Neural cell (in vitro differentiated cells): ENCODE results near the gene INSRR. TPM values are rescaled to one million over a fixed set of nuclear protein-coding genes. Genes with fewer than 3 reads are reported as not detected.

Source experiments
- H2AFZ ChIP-seq: fragments of 200-600, 300-800 bp; sonication (generic), shearing (Covaris generic); 2 replicates; pipeline ENCODE4 v1.6.0; 2014; ENCODE audit warnings: low read depth, mild to moderate bottlenecking, antibody characterized with exemption, low read length, moderate library complexity
- H3F3A ChIP-seq: fragments of 200-600 bp; shearing (Covaris generic); 2 replicates; pipeline ENCODE4 v1.6.1; 2016; ENCODE audit warnings: mild to moderate bottlenecking, moderate library complexity, mixed read lengths, antibody characterized with exemption, low read length; ENCODE audit not compliant: insufficient read depth, poor library complexity, severe bottlenecking
- H3K27ac ChIP-seq: fragments of 200-600, 300-800 bp; sonication (generic), shearing (Covaris generic); 2 replicates; pipeline ENCODE4 v1.5.1; 2014; ENCODE audit warnings: mild to moderate bottlenecking, low read length, moderate library complexity
- H3K27me3 ChIP-seq: fragments of 300-800, 200-600 bp; sonication (generic), shearing (Covaris generic); 2 replicates; pipeline ENCODE4 v1.6.0; 2014; ENCODE audit warnings: mild to moderate bottlenecking, low read depth, low read length, moderate library complexity; ENCODE audit not compliant: insufficient read depth
- H3K36me3 ChIP-seq: fragments of 300-800, 200-600 bp; sonication (generic), shearing (Covaris generic); 2 replicates; pipeline ENCODE4 v1.5.1; 2014; ENCODE audit warnings: mild to moderate bottlenecking, antibody characterized with exemption, low read length, moderate library complexity; ENCODE audit not compliant: insufficient read depth
- H3K4me2 ChIP-seq: fragments of 300-800, 200-600 bp; sonication (generic), shearing (Covaris generic); 2 replicates; pipeline ENCODE4 v1.6.0; 2014; ENCODE audit warnings: mild to moderate bottlenecking, low read length
- H3K4me3 ChIP-seq: fragments of 300-800, 200-600 bp; sonication (generic), shearing (Covaris generic); 2 replicates; pipeline ENCODE4 v1.5.1; 2014; ENCODE audit warnings: mild to moderate bottlenecking, low read length, moderate library complexity
- H3K79me2 ChIP-seq: fragments of 200-600 bp; shearing (Covaris generic); replicated peaks from 2 replicates; pipeline ENCODE4 v1.6.0; 2014; ENCODE audit warnings: mild to moderate bottlenecking, low read length, moderate library complexity; ENCODE audit not compliant: insufficient read depth
- H3K9ac ChIP-seq: fragments of 300-800, 200-600 bp; sonication (generic), shearing (Covaris generic); 2 replicates; pipeline ENCODE4 v1.6.1; 2016; ENCODE audit warnings: mild to moderate bottlenecking, low read length, mixed read lengths
- H3K9me2 ChIP-seq: fragments of 200-600 bp; shearing (Covaris generic); 2 replicates; pipeline ENCODE4 v1.6.1; 2016; ENCODE audit warnings: mild to moderate bottlenecking, low read length, mixed read lengths; ENCODE audit not compliant: insufficient read depth
- H3K9me3 ChIP-seq: fragments of 200-600, 300-800 bp; sonication (generic), shearing (Covaris generic); 2 replicates; pipeline ENCODE4 v1.6.1; 2016; ENCODE audit warnings: mild to moderate bottlenecking, mixed run types, low read length, moderate library complexity, mixed read lengths
- H4K20me1 ChIP-seq: fragments of 200-600 bp; shearing (Covaris generic); 2 replicates; pipeline ENCODE4 v1.6.1; 2016; ENCODE audit warnings: mild to moderate bottlenecking, mixed run types; ENCODE audit not compliant: insufficient read depth
- EP300 ChIP-seq: fragments of 450-650 bp; conservative IDR thresholded peaks from 2 replicates; pipeline ENCODE4 v1.6.1; 2014; ENCODE audit warnings: antibody characterized with exemption, mild to moderate bottlenecking, moderate library complexity; ENCODE audit not compliant: poor library complexity, severe bottlenecking
- EZH2 ChIP-seq: fragments of 200-600, 300-800 bp; shearing (Covaris generic), sonication (generic); IDR thresholded peaks from 2 replicates; pipeline ENCODE4 v1.6.1; 2014; ENCODE audit warnings: antibody characterized with exemption, low read length, borderline replicate concordance, mild to moderate bottlenecking; ENCODE audit not compliant: insufficient read depth, poor library complexity, severe bottlenecking
- MXI1 ChIP-seq: fragments of 450-650 bp; conservative IDR thresholded peaks from 2 replicates; pipeline ENCODE4 v1.6.1; 2014; ENCODE audit warnings: antibody characterized with exemption, mild to moderate bottlenecking; ENCODE audit not compliant: poor library complexity, severe bottlenecking
- POLR2AphosphoS5 ChIP-seq: IDR thresholded peaks from 2 replicates; pipeline ENCODE4 v1.6.1; 2012
- RAD21 ChIP-seq: fragments of 450-650 bp; conservative IDR thresholded peaks from 2 replicates; pipeline ENCODE4 v1.6.1; 2014; ENCODE audit warnings: antibody characterized with exemption, mild to moderate bottlenecking, moderate library complexity
- SMC3 ChIP-seq: fragments of 450-650 bp; conservative IDR thresholded peaks from 2 replicates; pipeline ENCODE4 v1.6.1; 2014; ENCODE audit warnings: antibody characterized with exemption, mild to moderate bottlenecking, moderate library complexity; ENCODE audit not compliant: poor library complexity
- TAF1 ChIP-seq: IDR thresholded peaks from 2 replicates; pipeline ENCODE4 v1.6.1; 2012; ENCODE audit warnings: low read depth
- polyA plus RNA-seq: library from polyadenylated mRNA; depleted of rRNA; stranded (reverse); fragments of >200 nt; gene quantifications from 2 replicates; pipeline ENCODE4 v1.2.3, GENCODE V29; 2014
- TF ChIP-seq, protein P1 (sequence below): IDR thresholded peaks from 2 replicates; pipeline ENCODE4 v1.6.1; 2012; ENCODE audit warnings: borderline replicate concordance
- TF ChIP-seq, protein P2 (sequence below): fragments of 450-650 bp; IDR thresholded peaks from 2 replicates; pipeline ENCODE4 v1.5.1; 2014; ENCODE audit warnings: antibody characterized with exemption, mild to moderate bottlenecking, moderate library complexity; ENCODE audit not compliant: poor library complexity, severe bottlenecking

INSRR gene
- polyA plus RNA-seq, 1 donor from 2014 or later = 3.0 TPM

GRCh38 chr1:156854634-156855033 is 4.3 kb downstream of the INSRR start:
- peaks cover 22% of the 10 kb centered on the region for H3K27me3 ChIP-seq
- H3K36me3 ChIP-seq = no peaks in the 10 kb centered on the region
- no peaks in the 10 kb centered on the region for H3K79me2 ChIP-seq
- no peak overlapping the region for H3K4me3 ChIP-seq
- H3K9ac ChIP-seq = no peak overlapping the region
- H3F3A ChIP-seq = no peaks in the 10 kb centered on the region
- H3K9me3 ChIP-seq = no peaks in the 10 kb centered on the region
- no peak overlapping the region for H3K4me2 ChIP-seq
- H4K20me1 ChIP-seq = no peaks in the 10 kb centered on the region
- H2AFZ ChIP-seq = no peak overlapping the region
- TF ChIP-seq EZH2 (no peak), POLR2AphosphoS5 (no peak), TAF1 (no peak), SMC3 (no peak), RAD21 (no peak), MXI1 (no peak), EP300 (no peak)
- TF ChIP-seq, protein P1, sequence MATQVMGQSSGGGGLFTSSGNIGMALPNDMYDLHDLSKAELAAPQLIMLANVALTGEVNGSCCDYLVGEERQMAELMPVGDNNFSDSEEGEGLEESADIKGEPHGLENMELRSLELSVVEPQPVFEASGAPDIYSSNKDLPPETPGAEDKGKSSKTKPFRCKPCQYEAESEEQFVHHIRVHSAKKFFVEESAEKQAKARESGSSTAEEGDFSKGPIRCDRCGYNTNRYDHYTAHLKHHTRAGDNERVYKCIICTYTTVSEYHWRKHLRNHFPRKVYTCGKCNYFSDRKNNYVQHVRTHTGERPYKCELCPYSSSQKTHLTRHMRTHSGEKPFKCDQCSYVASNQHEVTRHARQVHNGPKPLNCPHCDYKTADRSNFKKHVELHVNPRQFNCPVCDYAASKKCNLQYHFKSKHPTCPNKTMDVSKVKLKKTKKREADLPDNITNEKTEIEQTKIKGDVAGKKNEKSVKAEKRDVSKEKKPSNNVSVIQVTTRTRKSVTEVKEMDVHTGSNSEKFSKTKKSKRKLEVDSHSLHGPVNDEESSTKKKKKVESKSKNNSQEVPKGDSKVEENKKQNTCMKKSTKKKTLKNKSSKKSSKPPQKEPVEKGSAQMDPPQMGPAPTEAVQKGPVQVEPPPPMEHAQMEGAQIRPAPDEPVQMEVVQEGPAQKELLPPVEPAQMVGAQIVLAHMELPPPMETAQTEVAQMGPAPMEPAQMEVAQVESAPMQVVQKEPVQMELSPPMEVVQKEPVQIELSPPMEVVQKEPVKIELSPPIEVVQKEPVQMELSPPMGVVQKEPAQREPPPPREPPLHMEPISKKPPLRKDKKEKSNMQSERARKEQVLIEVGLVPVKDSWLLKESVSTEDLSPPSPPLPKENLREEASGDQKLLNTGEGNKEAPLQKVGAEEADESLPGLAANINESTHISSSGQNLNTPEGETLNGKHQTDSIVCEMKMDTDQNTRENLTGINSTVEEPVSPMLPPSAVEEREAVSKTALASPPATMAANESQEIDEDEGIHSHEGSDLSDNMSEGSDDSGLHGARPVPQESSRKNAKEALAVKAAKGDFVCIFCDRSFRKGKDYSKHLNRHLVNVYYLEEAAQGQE = no peak
- TF ChIP-seq, protein P2, sequence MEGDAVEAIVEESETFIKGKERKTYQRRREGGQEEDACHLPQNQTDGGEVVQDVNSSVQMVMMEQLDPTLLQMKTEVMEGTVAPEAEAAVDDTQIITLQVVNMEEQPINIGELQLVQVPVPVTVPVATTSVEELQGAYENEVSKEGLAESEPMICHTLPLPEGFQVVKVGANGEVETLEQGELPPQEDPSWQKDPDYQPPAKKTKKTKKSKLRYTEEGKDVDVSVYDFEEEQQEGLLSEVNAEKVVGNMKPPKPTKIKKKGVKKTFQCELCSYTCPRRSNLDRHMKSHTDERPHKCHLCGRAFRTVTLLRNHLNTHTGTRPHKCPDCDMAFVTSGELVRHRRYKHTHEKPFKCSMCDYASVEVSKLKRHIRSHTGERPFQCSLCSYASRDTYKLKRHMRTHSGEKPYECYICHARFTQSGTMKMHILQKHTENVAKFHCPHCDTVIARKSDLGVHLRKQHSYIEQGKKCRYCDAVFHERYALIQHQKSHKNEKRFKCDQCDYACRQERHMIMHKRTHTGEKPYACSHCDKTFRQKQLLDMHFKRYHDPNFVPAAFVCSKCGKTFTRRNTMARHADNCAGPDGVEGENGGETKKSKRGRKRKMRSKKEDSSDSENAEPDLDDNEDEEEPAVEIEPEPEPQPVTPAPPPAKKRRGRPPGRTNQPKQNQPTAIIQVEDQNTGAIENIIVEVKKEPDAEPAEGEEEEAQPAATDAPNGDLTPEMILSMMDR = no peak
- H3K27ac ChIP-seq = no peak overlapping the region
- no peaks in the 10 kb centered on the region for H3K9me2 ChIP-seq

GRCh38 chr1:156853761-156854160 is 5.2 kb downstream of the INSRR start:
- H3F3A ChIP-seq = no peaks in the 10 kb centered on the region
- no peak overlapping the region for H3K27ac ChIP-seq
- H3K36me3 ChIP-seq = no peaks in the 10 kb centered on the region
- TF ChIP-seq SMC3 (no peak), RAD21 (no peak), TAF1 (no peak), EZH2 (no peak), EP300 (no peak), POLR2AphosphoS5 (no peak), MXI1 (no peak)
- TF ChIP-seq, protein P2 = no peak
- TF ChIP-seq, protein P1 = no peak
- no peaks in the 10 kb centered on the region for H3K9me2 ChIP-seq
- H3K4me2 ChIP-seq = no peak overlapping the region
- no peak overlapping the region for H3K9ac ChIP-seq
- H3K4me3 ChIP-seq = no peak overlapping the region
- H2AFZ ChIP-seq = no peak overlapping the region
- H4K20me1 ChIP-seq = no peaks in the 10 kb centered on the region
- no peaks in the 10 kb centered on the region for H3K9me3 ChIP-seq
- peaks cover 22% of the 10 kb centered on the region for H3K27me3 ChIP-seq
- H3K79me2 ChIP-seq = no peaks in the 10 kb centered on the region
